Neural cell (in vitro differentiated cells): ENCODE results near the gene IQCM. TPM values are rescaled to one million over a fixed set of nuclear protein-coding genes. Genes with fewer than 3 reads are reported as not detected.

Experiments used
- H2AFZ ChIP-seq: fragments of 200-600, 300-800 bp; sonication (generic), shearing (Covaris generic); 2 replicates; pipeline ENCODE4 v1.6.0; 2014; ENCODE audit warnings: low read depth, mild to moderate bottlenecking, antibody characterized with exemption, low read length, moderate library complexity
- H3F3A ChIP-seq: fragments of 200-600 bp; shearing (Covaris generic); 2 replicates; pipeline ENCODE4 v1.6.1; 2016; ENCODE audit warnings: mild to moderate bottlenecking, moderate library complexity, mixed read lengths, antibody characterized with exemption, low read length; ENCODE audit not compliant: insufficient read depth, poor library complexity, severe bottlenecking
- H3K27ac ChIP-seq: fragments of 200-600, 300-800 bp; sonication (generic), shearing (Covaris generic); 2 replicates; pipeline ENCODE4 v1.5.1; 2014; ENCODE audit warnings: mild to moderate bottlenecking, low read length, moderate library complexity
- H3K27me3 ChIP-seq: fragments of 300-800, 200-600 bp; sonication (generic), shearing (Covaris generic); 2 replicates; pipeline ENCODE4 v1.6.0; 2014; ENCODE audit warnings: mild to moderate bottlenecking, low read depth, low read length, moderate library complexity; ENCODE audit not compliant: insufficient read depth
- H3K36me3 ChIP-seq: fragments of 300-800, 200-600 bp; sonication (generic), shearing (Covaris generic); 2 replicates; pipeline ENCODE4 v1.5.1; 2014; ENCODE audit warnings: mild to moderate bottlenecking, antibody characterized with exemption, low read length, moderate library complexity; ENCODE audit not compliant: insufficient read depth
- H3K4me2 ChIP-seq: fragments of 300-800, 200-600 bp; sonication (generic), shearing (Covaris generic); 2 replicates; pipeline ENCODE4 v1.6.0; 2014; ENCODE audit warnings: mild to moderate bottlenecking, low read length
- H3K4me3 ChIP-seq: fragments of 300-800, 200-600 bp; sonication (generic), shearing (Covaris generic); 2 replicates; pipeline ENCODE4 v1.5.1; 2014; ENCODE audit warnings: mild to moderate bottlenecking, low read length, moderate library complexity
- H3K79me2 ChIP-seq: fragments of 200-600 bp; shearing (Covaris generic); replicated peaks from 2 replicates; pipeline ENCODE4 v1.6.0; 2014; ENCODE audit warnings: mild to moderate bottlenecking, low read length, moderate library complexity; ENCODE audit not compliant: insufficient read depth
- H3K9ac ChIP-seq: fragments of 300-800, 200-600 bp; sonication (generic), shearing (Covaris generic); 2 replicates; pipeline ENCODE4 v1.6.1; 2016; ENCODE audit warnings: mild to moderate bottlenecking, low read length, mixed read lengths
- H3K9me2 ChIP-seq: fragments of 200-600 bp; shearing (Covaris generic); 2 replicates; pipeline ENCODE4 v1.6.1; 2016; ENCODE audit warnings: mild to moderate bottlenecking, low read length, mixed read lengths; ENCODE audit not compliant: insufficient read depth
- H3K9me3 ChIP-seq: fragments of 200-600, 300-800 bp; sonication (generic), shearing (Covaris generic); 2 replicates; pipeline ENCODE4 v1.6.1; 2016; ENCODE audit warnings: mild to moderate bottlenecking, mixed run types, low read length, moderate library complexity, mixed read lengths
- H4K20me1 ChIP-seq: fragments of 200-600 bp; shearing (Covaris generic); 2 replicates; pipeline ENCODE4 v1.6.1; 2016; ENCODE audit warnings: mild to moderate bottlenecking, mixed run types; ENCODE audit not compliant: insufficient read depth
- EP300 ChIP-seq: fragments of 450-650 bp; conservative IDR thresholded peaks from 2 replicates; pipeline ENCODE4 v1.6.1; 2014; ENCODE audit warnings: antibody characterized with exemption, mild to moderate bottlenecking, moderate library complexity; ENCODE audit not compliant: poor library complexity, severe bottlenecking
- EZH2 ChIP-seq: fragments of 200-600, 300-800 bp; shearing (Covaris generic), sonication (generic); IDR thresholded peaks from 2 replicates; pipeline ENCODE4 v1.6.1; 2014; ENCODE audit warnings: antibody characterized with exemption, low read length, borderline replicate concordance, mild to moderate bottlenecking; ENCODE audit not compliant: insufficient read depth, poor library complexity, severe bottlenecking
- MXI1 ChIP-seq: fragments of 450-650 bp; conservative IDR thresholded peaks from 2 replicates; pipeline ENCODE4 v1.6.1; 2014; ENCODE audit warnings: antibody characterized with exemption, mild to moderate bottlenecking; ENCODE audit not compliant: poor library complexity, severe bottlenecking
- POLR2AphosphoS5 ChIP-seq: IDR thresholded peaks from 2 replicates; pipeline ENCODE4 v1.6.1; 2012
- RAD21 ChIP-seq: fragments of 450-650 bp; conservative IDR thresholded peaks from 2 replicates; pipeline ENCODE4 v1.6.1; 2014; ENCODE audit warnings: antibody characterized with exemption, mild to moderate bottlenecking, moderate library complexity
- SMC3 ChIP-seq: fragments of 450-650 bp; conservative IDR thresholded peaks from 2 replicates; pipeline ENCODE4 v1.6.1; 2014; ENCODE audit warnings: antibody characterized with exemption, mild to moderate bottlenecking, moderate library complexity; ENCODE audit not compliant: poor library complexity
- TAF1 ChIP-seq: IDR thresholded peaks from 2 replicates; pipeline ENCODE4 v1.6.1; 2012; ENCODE audit warnings: low read depth
- polyA plus RNA-seq: library from polyadenylated mRNA; depleted of rRNA; stranded (reverse); fragments of >200 nt; gene quantifications from 2 replicates; pipeline ENCODE4 v1.2.3, GENCODE V29; 2014
- TF ChIP-seq, protein P1 (sequence below): IDR thresholded peaks from 2 replicates; pipeline ENCODE4 v1.6.1; 2012; ENCODE audit warnings: borderline replicate concordance
- TF ChIP-seq, protein P2 (sequence below): fragments of 450-650 bp; IDR thresholded peaks from 2 replicates; pipeline ENCODE4 v1.5.1; 2014; ENCODE audit warnings: antibody characterized with exemption, mild to moderate bottlenecking, moderate library complexity; ENCODE audit not compliant: poor library complexity, severe bottlenecking

IQCM gene
- polyA plus RNA-seq, 1 donor from 2014 or later = not detected

DNA sequence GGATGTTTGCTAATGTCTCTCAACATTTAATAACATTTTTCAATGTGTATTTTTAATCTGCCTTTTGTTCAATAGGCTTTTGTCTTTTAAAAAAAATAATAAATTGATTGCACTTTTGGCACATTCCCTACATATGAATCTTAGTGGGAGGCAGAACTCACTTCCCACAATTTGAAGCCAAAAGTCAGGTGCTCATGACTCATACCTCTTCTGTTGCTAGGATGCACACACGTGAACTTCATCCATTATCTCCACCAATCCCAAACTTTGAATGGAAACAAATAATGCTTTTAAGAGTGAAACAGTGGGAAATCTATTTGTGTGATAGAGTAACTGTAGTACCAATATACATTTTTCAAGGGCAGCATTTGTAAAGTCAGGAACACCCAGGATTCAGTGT, 260.5 kb downstream of the IQCM start:
- Histone ChIP-seq H3K4me3 (no peak overlapping the region), H3K36me3 (no peaks in the 10 kb centered on the region), H2AFZ (no peak overlapping the region), H3K27me3 (no peaks in the 10 kb centered on the region), H3F3A (no peaks in the 10 kb centered on the region), H3K27ac (no peak overlapping the region), H3K79me2 (no peaks in the 10 kb centered on the region), H3K4me2 (no peak overlapping the region), H3K9me2 (no peaks in the 10 kb centered on the region), H3K9ac (no peak overlapping the region), H4K20me1 (no peaks in the 10 kb centered on the region), H3K9me3 (no peaks in the 10 kb centered on the region)
- no peak for TF ChIP-seq EP300

DNA sequence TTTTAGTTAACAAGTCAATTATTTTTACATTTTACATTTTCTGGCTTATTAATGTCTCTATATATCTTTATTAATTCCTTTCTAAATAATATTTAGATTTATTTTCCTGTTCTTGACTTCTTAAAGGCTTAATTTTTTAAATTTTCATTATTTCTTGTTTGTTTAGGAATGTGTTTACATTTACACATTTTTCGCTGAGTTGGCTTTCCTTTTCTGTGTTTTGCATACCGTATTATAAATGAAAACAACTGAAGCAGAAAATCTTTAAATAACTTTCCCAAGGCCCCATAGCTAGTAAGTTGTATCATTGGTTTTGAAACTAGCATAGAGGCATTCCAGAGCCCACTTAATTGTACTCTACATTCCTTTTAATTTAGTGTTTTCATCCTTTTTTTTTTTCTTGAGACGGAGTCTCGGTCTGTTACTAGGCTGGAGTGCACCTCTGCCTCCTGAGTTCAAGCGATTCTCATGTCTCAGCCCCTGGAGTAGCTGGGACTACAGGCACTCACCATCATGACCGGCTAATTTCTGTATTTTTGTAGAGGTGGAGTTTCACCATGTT, 261.6 kb downstream of the IQCM start:
- Histone ChIP-seq H3K4me3 (no peak overlapping the region), H3K27me3 (no peaks in the 10 kb centered on the region), H3K9ac (no peak overlapping the region), H3K9me2 (no peaks in the 10 kb centered on the region), H3K79me2 (no peaks in the 10 kb centered on the region), H2AFZ (no peak overlapping the region), H3F3A (no peaks in the 10 kb centered on the region), H3K36me3 (no peaks in the 10 kb centered on the region), H3K4me2 (no peak overlapping the region), H4K20me1 (no peaks in the 10 kb centered on the region), H3K9me3 (no peaks in the 10 kb centered on the region), H3K27ac (no peak overlapping the region)
- TF ChIP-seq, protein P1, sequence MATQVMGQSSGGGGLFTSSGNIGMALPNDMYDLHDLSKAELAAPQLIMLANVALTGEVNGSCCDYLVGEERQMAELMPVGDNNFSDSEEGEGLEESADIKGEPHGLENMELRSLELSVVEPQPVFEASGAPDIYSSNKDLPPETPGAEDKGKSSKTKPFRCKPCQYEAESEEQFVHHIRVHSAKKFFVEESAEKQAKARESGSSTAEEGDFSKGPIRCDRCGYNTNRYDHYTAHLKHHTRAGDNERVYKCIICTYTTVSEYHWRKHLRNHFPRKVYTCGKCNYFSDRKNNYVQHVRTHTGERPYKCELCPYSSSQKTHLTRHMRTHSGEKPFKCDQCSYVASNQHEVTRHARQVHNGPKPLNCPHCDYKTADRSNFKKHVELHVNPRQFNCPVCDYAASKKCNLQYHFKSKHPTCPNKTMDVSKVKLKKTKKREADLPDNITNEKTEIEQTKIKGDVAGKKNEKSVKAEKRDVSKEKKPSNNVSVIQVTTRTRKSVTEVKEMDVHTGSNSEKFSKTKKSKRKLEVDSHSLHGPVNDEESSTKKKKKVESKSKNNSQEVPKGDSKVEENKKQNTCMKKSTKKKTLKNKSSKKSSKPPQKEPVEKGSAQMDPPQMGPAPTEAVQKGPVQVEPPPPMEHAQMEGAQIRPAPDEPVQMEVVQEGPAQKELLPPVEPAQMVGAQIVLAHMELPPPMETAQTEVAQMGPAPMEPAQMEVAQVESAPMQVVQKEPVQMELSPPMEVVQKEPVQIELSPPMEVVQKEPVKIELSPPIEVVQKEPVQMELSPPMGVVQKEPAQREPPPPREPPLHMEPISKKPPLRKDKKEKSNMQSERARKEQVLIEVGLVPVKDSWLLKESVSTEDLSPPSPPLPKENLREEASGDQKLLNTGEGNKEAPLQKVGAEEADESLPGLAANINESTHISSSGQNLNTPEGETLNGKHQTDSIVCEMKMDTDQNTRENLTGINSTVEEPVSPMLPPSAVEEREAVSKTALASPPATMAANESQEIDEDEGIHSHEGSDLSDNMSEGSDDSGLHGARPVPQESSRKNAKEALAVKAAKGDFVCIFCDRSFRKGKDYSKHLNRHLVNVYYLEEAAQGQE = no peak
- TF ChIP-seq EP300 (no peak), SMC3 (no peak)

DNA sequence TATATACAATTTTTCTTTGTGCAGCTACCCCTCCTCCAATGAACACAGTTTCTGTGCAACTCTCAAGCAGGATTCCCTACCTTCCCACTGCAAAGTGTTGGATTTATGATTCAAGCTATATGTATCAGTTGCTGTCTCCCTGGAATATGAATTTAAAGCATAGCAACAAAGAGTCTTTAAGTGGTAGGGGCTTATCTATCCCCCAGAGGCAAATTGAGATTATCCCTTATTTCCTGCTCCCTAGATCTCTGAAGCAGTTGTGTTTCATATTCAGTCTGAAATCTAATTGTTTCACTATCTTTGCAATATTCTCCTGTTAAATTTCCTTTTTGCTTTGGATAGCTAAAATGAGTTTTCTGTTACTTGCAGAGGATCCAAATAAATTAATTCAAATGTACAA, 263.0 kb downstream of the IQCM start:
- Histone ChIP-seq H3K4me2 (no peak overlapping the region), H3K9me2 (no peaks in the 10 kb centered on the region), H3K9ac (no peak overlapping the region), H3F3A (no peaks in the 10 kb centered on the region), H3K27ac (no peak overlapping the region), H4K20me1 (no peaks in the 10 kb centered on the region), H3K27me3 (no peaks in the 10 kb centered on the region), H3K9me3 (no peaks in the 10 kb centered on the region), H3K36me3 (no peaks in the 10 kb centered on the region), H2AFZ (no peak overlapping the region), H3K4me3 (no peak overlapping the region), H3K79me2 (no peaks in the 10 kb centered on the region)
- TF ChIP-seq TAF1 (no peak), SMC3 (no peak), EP300 (no peak), MXI1 (no peak), POLR2AphosphoS5 (no peak), RAD21 (no peak), EZH2 (no peak)
- TF ChIP-seq, protein P1 = no peak
- TF ChIP-seq, protein P2, sequence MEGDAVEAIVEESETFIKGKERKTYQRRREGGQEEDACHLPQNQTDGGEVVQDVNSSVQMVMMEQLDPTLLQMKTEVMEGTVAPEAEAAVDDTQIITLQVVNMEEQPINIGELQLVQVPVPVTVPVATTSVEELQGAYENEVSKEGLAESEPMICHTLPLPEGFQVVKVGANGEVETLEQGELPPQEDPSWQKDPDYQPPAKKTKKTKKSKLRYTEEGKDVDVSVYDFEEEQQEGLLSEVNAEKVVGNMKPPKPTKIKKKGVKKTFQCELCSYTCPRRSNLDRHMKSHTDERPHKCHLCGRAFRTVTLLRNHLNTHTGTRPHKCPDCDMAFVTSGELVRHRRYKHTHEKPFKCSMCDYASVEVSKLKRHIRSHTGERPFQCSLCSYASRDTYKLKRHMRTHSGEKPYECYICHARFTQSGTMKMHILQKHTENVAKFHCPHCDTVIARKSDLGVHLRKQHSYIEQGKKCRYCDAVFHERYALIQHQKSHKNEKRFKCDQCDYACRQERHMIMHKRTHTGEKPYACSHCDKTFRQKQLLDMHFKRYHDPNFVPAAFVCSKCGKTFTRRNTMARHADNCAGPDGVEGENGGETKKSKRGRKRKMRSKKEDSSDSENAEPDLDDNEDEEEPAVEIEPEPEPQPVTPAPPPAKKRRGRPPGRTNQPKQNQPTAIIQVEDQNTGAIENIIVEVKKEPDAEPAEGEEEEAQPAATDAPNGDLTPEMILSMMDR = no peak
